ENCODE measurements around the gene CD244. TPM values are rescaled to one million over a fixed set of nuclear protein-coding genes. Genes with fewer than 3 reads are reported as not detected.

CD244 gene, protein sequence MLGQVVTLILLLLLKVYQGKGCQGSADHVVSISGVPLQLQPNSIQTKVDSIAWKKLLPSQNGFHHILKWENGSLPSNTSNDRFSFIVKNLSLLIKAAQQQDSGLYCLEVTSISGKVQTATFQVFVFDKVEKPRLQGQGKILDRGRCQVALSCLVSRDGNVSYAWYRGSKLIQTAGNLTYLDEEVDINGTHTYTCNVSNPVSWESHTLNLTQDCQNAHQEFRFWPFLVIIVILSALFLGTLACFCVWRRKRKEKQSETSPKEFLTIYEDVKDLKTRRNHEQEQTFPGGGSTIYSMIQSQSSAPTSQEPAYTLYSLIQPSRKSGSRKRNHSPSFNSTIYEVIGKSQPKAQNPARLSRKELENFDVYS
- not detected in 2 replicates for total RNA-seq

DNA sequence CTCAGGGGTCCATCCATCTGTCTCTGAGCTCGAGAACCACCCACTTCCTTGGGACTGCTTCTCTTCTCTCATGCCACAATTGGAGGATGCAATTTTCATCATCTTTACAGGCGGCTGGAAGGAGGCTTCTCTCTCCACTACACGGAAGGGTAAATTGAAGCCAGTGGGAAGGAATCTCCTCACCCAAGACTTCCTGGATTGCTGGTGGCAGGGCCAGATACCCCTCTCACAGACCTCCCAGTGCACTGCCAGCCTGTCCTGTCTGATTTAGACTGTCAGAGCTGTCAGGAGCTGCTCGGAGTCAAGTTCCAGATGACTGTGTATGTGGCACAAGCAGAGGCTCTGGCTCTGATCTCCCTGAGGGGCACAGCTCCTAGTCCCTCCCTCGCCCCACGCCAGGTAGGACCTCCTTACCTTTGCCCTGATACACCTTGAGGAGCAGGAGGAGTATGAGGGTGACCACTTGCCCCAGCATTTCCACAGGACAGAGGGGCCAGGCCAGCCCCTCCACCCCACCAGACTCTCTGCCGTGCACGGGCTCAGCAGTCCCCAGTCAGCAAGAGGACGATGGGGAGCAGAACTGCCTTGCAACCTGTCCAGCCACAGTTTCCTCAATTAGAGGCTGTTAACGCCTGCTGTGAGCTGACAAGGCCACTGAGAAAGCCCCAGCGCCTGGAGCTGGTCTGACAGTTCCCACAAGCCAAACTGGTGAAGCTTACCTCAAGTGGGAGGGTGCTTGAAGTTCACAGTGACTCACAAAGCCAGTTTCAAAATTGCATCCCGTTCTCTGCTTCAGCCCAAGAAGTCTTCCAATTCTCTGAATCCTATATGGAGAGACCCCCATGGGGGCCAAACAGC lies at the start of gene CD244:
Gene CD244, minus strand, starts transcription at position 685 of the 858 bp plus-strand sequence. Its CDS starts 210 bp downstream, at position 475.

DNA sequence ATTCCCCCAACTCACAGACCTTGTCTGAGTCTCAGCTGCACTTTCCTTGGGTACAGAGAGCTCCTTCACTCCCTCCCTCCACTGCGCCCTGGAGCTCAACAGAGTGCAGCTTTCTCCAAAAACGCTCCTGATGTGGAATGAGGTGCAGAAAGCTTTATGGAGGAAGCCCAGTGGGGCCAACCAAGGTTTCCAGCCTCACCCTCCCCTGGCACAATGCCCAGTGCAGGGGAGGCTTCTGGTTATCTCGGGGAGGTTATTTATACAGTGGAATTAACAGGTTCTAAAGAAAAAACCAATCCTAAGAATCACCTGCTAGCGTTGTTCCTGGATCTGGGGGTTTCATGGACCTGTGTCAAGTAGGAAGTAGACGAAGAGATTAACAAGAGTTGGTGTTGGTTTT lies 22.4 kb upstream of the CD244 start, which contains the start of gene ITLN1:
Gene ITLN1, minus strand, starts transcription at position 139 of the 400 bp plus-strand sequence. CDS start 303 bp downstream, outside the sequence.

DNA sequence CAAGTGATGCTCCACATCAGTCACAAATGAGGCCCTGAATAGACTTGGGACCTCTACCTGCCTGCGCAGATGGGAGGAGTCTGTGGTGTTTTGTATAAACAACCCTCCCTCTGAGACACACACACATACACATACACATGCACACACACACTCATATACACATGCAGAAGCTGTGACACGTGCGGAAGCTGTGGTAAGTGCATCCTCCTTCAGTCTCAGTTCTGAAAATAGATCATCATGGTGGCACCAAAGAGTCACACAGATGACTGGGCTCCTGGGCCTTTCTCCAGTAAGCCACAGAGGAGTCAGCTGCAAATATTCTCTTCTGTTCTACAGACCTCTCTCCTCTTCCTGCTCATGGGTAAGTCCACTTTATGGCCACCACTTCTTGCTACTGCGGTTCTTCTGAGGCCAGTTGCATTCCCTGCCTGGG lies 66.7 kb downstream of the CD244 start, which contains the start of gene LY9:
Gene LY9, plus strand, starts transcription at position 224 of the 433 bp plus-strand sequence. Its CDS starts 14 bp downstream, at position 238.

Other genes with a start within 250 kb of the CD244 start
- not detected in 2 replicates for gene SLAMF1, start 215.8 kb downstream of the CD244 start, total RNA-seq
- not detected in 2 replicates for gene CD48, start 151.1 kb downstream of the CD244 start, total RNA-seq
- gene SLAMF7, start 123.6 kb downstream of the CD244 start, total RNA-seq = not detected in 2 replicates
- not detected in 2 replicates for gene LY9, start 66.7 kb downstream of the CD244 start, total RNA-seq
- not detected in 2 replicates for gene ITLN1, start 22.3 kb upstream of the CD244 start, total RNA-seq
- not detected in 2 replicates for gene ITLN2, start 91.9 kb upstream of the CD244 start, total RNA-seq
- gene F11R, start 158.3 kb upstream of the CD244 start, total RNA-seq = 2.1 and 3.6 TPM in 2 replicates
- gene TSTD1, start 176.1 kb upstream of the CD244 start, total RNA-seq = 1.5 TPM in 1 of 2 replicates, not detected in the other
- 60.5 and 62.1 TPM in 2 replicates for gene USF1, start 183.1 kb upstream of the CD244 start, total RNA-seq
- gene ARHGAP30, start 207.0 kb upstream of the CD244 start, total RNA-seq = not detected in 2 replicates
- gene NECTIN4, start 226.7 kb upstream of the CD244 start, total RNA-seq = 0.12 and 0.49 TPM in 2 replicates
- gene KLHDC9, start 235.5 kb upstream of the CD244 start, total RNA-seq = 0.65 and 2.2 TPM in 2 replicates

All from hair follicle dermal papilla cell (primary cell).